ENCODE results near the gene RCE1. TPM values are rescaled to one million over a fixed set of nuclear protein-coding genes. Genes with fewer than 3 reads are reported as not detected.

The RCE1 gene
- total and polyA plus RNA-seq, 12 donors, result 2.5 to 9.2 (median 4.9) TPM

GRCh38 chr11:66845876-66846212 is 2.6 kb downstream of the RCE1 start:
- Histone ChIP-seq H3K27me3 (no peaks in the 10 kb centered on the region), H3K27ac (no peak overlapping the region), H3K4me3 (no peak overlapping the region), H3K4me1 (peaks cover 9 to 34% (median 24%) of the 10 kb centered on the region in 9 donors), H3K36me3 (peaks cover 0 to 46% (median 6%) of the 10 kb centered on the region in 9 donors), H3K9me3 (no peaks in the 10 kb centered on the region)
- ATAC-seq (no peak), DNase-seq (no peak)
- TF ChIP-seq CTCF (IDR thresholded peaks at IDR 0.05), result no peak
- 85 to 91% methylated on average over 9 of the region's 9 CpGs for WGBS, 2 donors
- intact Hi-C loops (cut with DNase I), result loop anchor here in 1 of 10 donors (10.0 kb wide), 1 partner anchor 271 kb away; no protein-coding TSS in a partner anchor

- 84 to 90% methylated on average over 4 of the region's 4 CpGs for WGBS, 2 donors
- Histone ChIP-seq H3K36me3 (peaks cover 0 to 46% (median 6%) of the 10 kb centered on the region in 9 donors), H3K9me3 (no peaks in the 10 kb centered on the region), H3K27me3 (no peaks in the 10 kb centered on the region), H3K4me3 (no peak overlapping the region), H3K4me1 (peaks cover 9 to 27% (median 22%) of the 10 kb centered on the region in 9 donors), H3K27ac (no peak overlapping the region)
- intact Hi-C loops (cut with DNase I), result loop anchor here in 1 of 10 donors (10.0 kb wide), 1 partner anchor 272 kb away; no protein-coding TSS in a partner anchor
- TF ChIP-seq CTCF (IDR thresholded peaks at IDR 0.05), result no peak
- ATAC-seq (no peak), DNase-seq (no peak)
Observed at GRCh38 chr11:66846671-66847091, 3.4 kb downstream of the RCE1 start.

GRCh38 chr11:66847461-66848232 is 4.4 kb downstream of the RCE1 start:
- DNase-seq, result no peak
- Histone ChIP-seq H3K27ac (no peak overlapping the region), H3K4me1 (peaks cover 6 to 17% (median 13%) of the 10 kb centered on the region in 9 donors), H3K4me3 (no peak overlapping the region), H3K9me3 (no peaks in the 10 kb centered on the region), H3K36me3 (peaks cover 0 to 46% (median 6%) of the 10 kb centered on the region in 9 donors), H3K27me3 (no peaks in the 10 kb centered on the region)
- TF ChIP-seq CTCF (IDR thresholded peaks at IDR 0.05), result no peak
- intact Hi-C loops (cut with DNase I), result loop anchor here in 1 of 10 donors (10.0 kb wide), 1 partner anchor 273 kb away; no protein-coding TSS in a partner anchor
- no peak for ATAC-seq
- 86 to 88% methylated on average over 14 of the region's 14 CpGs for WGBS, 2 donors

- H3K4me1 ChIP-seq, result peaks cover 5 to 14% (median 10%) of the 10 kb centered on the region in 9 donors
- DNase-seq (no peak), ATAC-seq (no peak)
- no peak overlapping the region for H3K4me3 ChIP-seq
- no peak overlapping the region for H3K27ac ChIP-seq
- peaks cover 0 to 46% (median 6%) of the 10 kb centered on the region in 9 donors for H3K36me3 ChIP-seq
- intact Hi-C loops (cut with DNase I), result loop anchor here in 1 of 10 donors (10.0 kb wide), 1 partner anchor 274 kb away; no protein-coding TSS in a partner anchor
- H3K27me3 ChIP-seq, result no peaks in the 10 kb centered on the region
- H3K9me3 ChIP-seq, result no peaks in the 10 kb centered on the region
- TF ChIP-seq CTCF (IDR thresholded peaks at IDR 0.05), result no peak
- WGBS, 2 donors, result 88 to 89% methylated on average over 28 of the region's 28 CpGs
Observed at GRCh38 chr11:66848671-66849500, 5.6 kb downstream of the RCE1 start.
